Fibroblast of pulmonary artery (primary cell): ENCODE measurements around the gene XCL2.
"Not testable (repeated sequence)": the region's sequence is repeated elsewhere in the genome, so short reads cannot be mapped to it uniquely, and the experiment has no call there.

Experiments
- DNase-seq: peaks from one replicate; pipeline ENCODE4 v3.0.0-alpha.2; 2010; ENCODE audit warnings: low read depth
- H3K4me3 ChIP-seq: replicated peaks from 2 replicates; pipeline ENCODE4 v1.5.1; 2011; ENCODE audit warnings: low read depth, mild to moderate bottlenecking, control low read depth, low read length, moderate library complexity
- TF ChIP-seq, protein P1 (sequence below): IDR thresholded peaks from 2 replicates; pipeline ENCODE4 v1.5.1; 2011; ENCODE audit warnings: mild to moderate bottlenecking, control low read depth, low read length, inconsistent platforms; ENCODE audit errors: missing control alignments

The XCL2 gene

DNA sequence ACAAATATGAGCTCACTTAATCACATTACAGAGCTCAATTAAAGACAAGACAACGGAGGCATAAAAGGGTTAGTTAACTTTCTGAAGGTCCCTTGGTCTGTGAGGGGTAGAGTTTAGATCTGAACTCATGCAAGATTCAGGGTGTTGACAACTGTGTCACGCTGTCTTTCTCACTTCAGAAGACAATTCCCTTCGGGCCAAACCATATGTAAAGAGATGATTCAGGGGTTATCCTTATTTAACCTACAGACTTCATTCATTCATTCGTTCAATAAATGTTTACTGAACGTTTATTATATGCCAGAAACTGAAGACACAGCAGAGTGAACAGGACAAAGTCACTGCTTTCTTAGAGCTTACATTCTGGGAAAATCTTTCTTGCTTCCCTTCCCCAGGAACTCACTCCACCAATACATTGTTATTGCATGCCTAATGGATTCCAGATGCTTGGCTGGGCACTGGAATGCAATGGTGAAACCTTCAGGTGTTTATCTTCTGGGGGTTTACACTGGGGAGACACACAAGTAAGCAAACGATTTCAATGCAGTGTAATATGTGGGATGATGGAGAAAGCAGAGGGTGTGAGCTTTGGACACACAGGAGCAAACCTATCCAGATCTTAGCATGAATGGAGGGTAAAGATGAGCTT is 39.0 kb upstream of the XCL2 start:
- H3K4me3 ChIP-seq = no peak overlapping the region
- TF ChIP-seq, protein P1, sequence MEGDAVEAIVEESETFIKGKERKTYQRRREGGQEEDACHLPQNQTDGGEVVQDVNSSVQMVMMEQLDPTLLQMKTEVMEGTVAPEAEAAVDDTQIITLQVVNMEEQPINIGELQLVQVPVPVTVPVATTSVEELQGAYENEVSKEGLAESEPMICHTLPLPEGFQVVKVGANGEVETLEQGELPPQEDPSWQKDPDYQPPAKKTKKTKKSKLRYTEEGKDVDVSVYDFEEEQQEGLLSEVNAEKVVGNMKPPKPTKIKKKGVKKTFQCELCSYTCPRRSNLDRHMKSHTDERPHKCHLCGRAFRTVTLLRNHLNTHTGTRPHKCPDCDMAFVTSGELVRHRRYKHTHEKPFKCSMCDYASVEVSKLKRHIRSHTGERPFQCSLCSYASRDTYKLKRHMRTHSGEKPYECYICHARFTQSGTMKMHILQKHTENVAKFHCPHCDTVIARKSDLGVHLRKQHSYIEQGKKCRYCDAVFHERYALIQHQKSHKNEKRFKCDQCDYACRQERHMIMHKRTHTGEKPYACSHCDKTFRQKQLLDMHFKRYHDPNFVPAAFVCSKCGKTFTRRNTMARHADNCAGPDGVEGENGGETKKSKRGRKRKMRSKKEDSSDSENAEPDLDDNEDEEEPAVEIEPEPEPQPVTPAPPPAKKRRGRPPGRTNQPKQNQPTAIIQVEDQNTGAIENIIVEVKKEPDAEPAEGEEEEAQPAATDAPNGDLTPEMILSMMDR = no peak
- DNase-seq = peak; percentile 4

DNA sequence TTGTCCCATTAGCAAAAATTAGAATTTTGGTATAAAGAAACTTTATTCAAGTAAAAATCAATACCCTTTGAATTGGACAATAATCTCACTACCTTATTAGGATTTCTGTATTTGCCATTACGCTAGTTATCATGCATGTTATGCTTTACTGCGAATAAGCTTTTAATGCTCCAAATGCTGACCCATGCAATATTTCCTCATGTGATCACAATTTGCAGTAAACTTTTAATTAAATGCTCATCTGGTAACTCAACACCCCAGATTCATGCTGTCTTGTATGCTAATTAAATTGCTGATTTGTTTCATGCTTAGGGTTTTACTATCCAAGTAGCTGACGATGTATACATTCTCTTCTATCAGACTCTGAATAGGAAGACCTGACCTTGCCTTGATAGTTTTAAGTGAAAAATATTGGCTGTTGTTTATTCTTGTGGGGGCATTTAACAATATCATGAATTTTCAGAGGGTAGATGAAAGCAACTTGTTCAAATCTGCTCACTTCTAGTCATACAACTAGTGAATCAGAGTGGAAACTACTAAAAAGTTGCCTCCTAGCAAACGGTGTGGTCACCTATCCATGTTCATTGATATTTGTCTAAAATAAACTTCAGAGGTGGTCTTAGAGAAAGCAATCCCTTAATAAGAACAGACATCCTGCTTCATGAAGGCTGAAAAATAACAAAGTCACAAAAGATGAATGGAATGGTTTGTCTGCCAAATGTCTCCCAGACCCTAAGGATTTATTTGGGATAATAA is 38.2 kb upstream of the XCL2 start:
- DNase-seq = no peak
- H3K4me3 ChIP-seq = no peak overlapping the region
- TF ChIP-seq, protein P1 = no peak

DNA sequence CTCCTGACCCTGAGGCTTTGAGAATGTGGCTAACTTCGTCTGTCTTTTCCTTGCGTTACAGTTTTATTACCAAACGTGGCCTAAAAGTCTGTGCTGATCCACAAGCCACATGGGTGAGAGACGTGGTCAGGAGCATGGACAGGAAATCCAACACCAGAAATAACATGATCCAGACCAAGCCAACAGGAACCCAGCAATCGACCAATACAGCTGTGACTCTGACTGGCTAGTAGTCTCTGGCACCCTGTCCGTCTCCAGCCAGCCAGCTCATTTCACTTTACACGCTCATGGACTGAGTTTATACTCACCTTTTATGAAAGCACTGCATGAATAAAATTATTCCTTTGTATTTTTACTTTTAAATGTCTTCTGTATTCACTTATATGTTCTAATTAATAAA is 37.2 kb upstream of the XCL2 start:
- not testable (repeated sequence) for DNase-seq

GRCh38 chr1:168580290-168580689 is 36.5 kb upstream of the XCL2 start:
- H3K4me3 ChIP-seq, DNase-seq: not testable (repeated sequence)

More for the DNA sequence above, 37.2 kb upstream of the XCL2 start:
- not testable (repeated sequence) for H3K4me3 ChIP-seq

GRCh38 chr1:168578531-168579185 is 34.9 kb upstream of the XCL2 start:
- H3K4me3 ChIP-seq, DNase-seq: not testable (repeated sequence)

- DNase-seq, H3K4me3 ChIP-seq: not testable (repeated sequence)
These were observed 32.5 kb upstream of the XCL2 start, which contains the start of gene XCL1 for GRCh38 chr1:168576245-168576688. Gene XCL1, plus strand, starts transcription at chr1:168576605. Its CDS starts 33 bp downstream, at chr1:168576638.

DNA sequence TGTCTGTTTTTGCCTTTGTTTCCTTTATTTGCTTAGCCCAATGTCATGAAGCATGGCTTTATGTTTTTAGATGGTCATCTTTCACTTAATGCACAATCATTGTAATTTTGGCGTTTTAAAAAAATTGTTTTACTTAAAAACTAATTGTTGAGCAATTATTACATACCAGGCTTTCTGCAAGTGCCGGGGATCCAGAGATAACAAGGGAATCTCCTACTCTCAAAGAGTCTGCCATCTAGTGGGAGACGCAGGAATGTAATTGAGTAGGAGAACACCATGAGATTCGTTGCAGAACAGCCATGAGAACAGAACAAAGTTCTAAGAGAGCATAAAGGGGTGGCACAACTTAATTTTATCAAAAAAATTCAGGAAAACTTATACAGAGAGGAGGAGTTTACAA is 30.4 kb upstream of the XCL2 start:
- H3K4me3 ChIP-seq = not testable (repeated sequence)
- DNase-seq = peak; percentile 61

DNA sequence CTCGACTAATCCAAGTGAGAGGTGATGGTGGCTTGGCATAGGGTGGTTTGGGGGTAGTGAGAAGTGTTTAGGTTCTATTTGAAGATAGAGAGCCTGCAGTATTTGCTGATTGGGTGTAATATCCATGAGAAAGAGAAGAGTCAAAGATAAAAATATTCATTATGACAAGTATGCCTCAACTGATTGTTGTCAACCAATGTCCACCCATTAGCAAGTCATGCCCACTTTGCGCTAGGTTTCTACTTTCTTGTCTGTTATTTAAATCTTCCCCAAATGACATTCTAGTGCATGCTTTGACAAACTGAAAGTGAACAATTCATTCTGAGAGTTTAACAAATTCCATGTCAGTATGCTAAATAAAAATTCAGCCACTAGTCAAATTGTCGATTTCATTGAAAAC is 28.8 kb upstream of the XCL2 start:
- TF ChIP-seq, protein P1 = no peak
- no peak overlapping the region for H3K4me3 ChIP-seq
- no peak for DNase-seq

DNA sequence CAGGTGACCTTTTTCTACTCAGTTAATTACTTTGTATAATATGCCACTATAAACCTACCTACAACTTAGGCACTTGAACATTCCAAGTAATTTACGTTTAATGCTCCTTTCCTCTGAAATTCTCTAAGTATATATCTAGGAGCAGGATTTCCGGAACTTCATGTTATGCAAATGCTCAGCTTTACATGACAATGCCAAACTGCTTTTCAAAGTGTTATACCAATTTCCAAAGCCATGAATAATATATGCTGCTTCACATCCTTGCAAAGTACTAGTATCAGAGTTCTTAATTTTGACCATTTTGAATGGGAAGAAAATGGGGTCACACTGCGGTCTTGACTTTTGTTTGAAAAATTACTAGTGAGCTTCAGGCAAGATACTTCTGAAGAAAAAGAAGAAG is 26.9 kb upstream of the XCL2 start:
- TF ChIP-seq, protein P1 = no peak
- DNase-seq = no peak
- H3K4me3 ChIP-seq = no peak overlapping the region
